Hematopoietic multipotent progenitor cell treated with erythropoietin and hydrocortisone succinate and interleukin-3 and kit ligand, for 15 days (in vitro differentiated cells): ENCODE measurements around the gene CTSO.
"Not testable (repeated sequence)": the region's sequence is repeated elsewhere in the genome, so short reads cannot be mapped to it uniquely, and the experiment has no call there.

Experiments
- DNase-seq: peaks from one replicate; pipeline ENCODE4 v3.0.0-alpha.2; 2015; ENCODE audit warnings: low spot score

CTSO gene

GRCh38 chr4:155906554-155907247 is 47.0 kb downstream of the CTSO start:
- no peak for DNase-seq

GRCh38 chr4:155904331-155904730 is 49.3 kb downstream of the CTSO start:
- no peak for DNase-seq

GRCh38 chr4:155903453-155903852 is 50.2 kb downstream of the CTSO start, which contains the start of gene TDO2:
TDO2 (plus strand) TSS chr4:155903696; CDS start chr4:155903759, 63 bp downstream.
- no peak for DNase-seq

- DNase-seq: no peak
Measured at GRCh38 chr4:155901013-155901412, 52.7 kb downstream of the CTSO start.

GRCh38 chr4:155900381-155900780 is 53.3 kb downstream of the CTSO start:
- no peak for DNase-seq

- DNase-seq: no peak
Measured at GRCh38 chr4:155899891-155900290, 53.8 kb downstream of the CTSO start.

- DNase-seq: not testable (repeated sequence)
Measured at GRCh38 chr4:155898371-155898770, 55.3 kb downstream of the CTSO start.

- no peak for DNase-seq
Measured at GRCh38 chr4:155891058-155891457, 62.6 kb downstream of the CTSO start.

GRCh38 chr4:155889946-155890345 is 63.7 kb downstream of the CTSO start:
- DNase-seq: no peak

- DNase-seq: no peak
Measured at GRCh38 chr4:155889031-155889793, 64.5 kb downstream of the CTSO start.

- DNase-seq: no peak
Measured at GRCh38 chr4:155887847-155888570, 65.7 kb downstream of the CTSO start.

GRCh38 chr4:155887045-155887444 is 66.6 kb downstream of the CTSO start:
- no peak for DNase-seq

- DNase-seq: no peak
Measured at GRCh38 chr4:155885666-155886065, 68.0 kb downstream of the CTSO start.

- no peak for DNase-seq
Measured at GRCh38 chr4:155883895-155884294, 69.8 kb downstream of the CTSO start.

GRCh38 chr4:155881555-155881954 is 72.1 kb downstream of the CTSO start:
- DNase-seq: no peak

- no peak for DNase-seq
Measured at GRCh38 chr4:155879767-155880166, 73.9 kb downstream of the CTSO start.

GRCh38 chr4:155878611-155879010 is 75.1 kb downstream of the CTSO start:
- DNase-seq: no peak

- no peak for DNase-seq
Measured at GRCh38 chr4:155877971-155878370, 75.7 kb downstream of the CTSO start.

GRCh38 chr4:155875878-155876277 is 77.8 kb downstream of the CTSO start:
- DNase-seq: no peak
